HEK293 (cell line): ENCODE measurements around the gene KCNMB1.

ENCODE experiments used
- CTCF ChIA-PET: fragments of 350-600 bp; formaldehyde crosslinking; extraction: SDS; loops from one replicate; lab custom pipeline; 2021; ENCODE audit warnings: antibody characterized with exemption; lab: Yijun Ruan, JAX
- POLR2A ChIA-PET: fragments of 300-600 bp; formaldehyde crosslinking; extraction: SDS; loops from one replicate; lab custom pipeline; 2020; ENCODE audit warnings: antibody characterized with exemption, inconsistent platforms; lab: Yijun Ruan, JAX
- H3K27ac ChIP-seq: fragments of 200-500 bp; sonication (Bioruptor generic); 2 replicates; pipeline ENCODE4 v1.5.1; 2014; ENCODE audit warnings: low read depth, low read length, control low read depth, inconsistent platforms; ENCODE audit errors: extremely low read depth
- H3K36me3 ChIP-seq, 2 experiments: fragments of 200-500 bp in 1 of 2; sonication (Bioruptor generic) in 1 of 2; 1 replicate in 1 of 2; 2 replicates in 1 of 2; pipeline ENCODE4 v1.5.1; 2014 to 2017; ENCODE audit warnings: inconsistent platforms in 2 of 2, low read length in 2 of 2; ENCODE audit not compliant: control insufficient read depth in 2 of 2, insufficient read depth in 1 of 2
- H3K4me1 ChIP-seq: fragments of 200-500 bp; sonication (Bioruptor generic); 2 replicates; pipeline ENCODE4 v1.5.1; 2014; ENCODE audit warnings: mild to moderate bottlenecking, low read length, inconsistent platforms; ENCODE audit not compliant: control insufficient read depth, insufficient read depth
- H3K4me3 ChIP-seq: 2 replicates; pipeline ENCODE4 v1.5.1; 2011; ENCODE audit warnings: low read depth, mild to moderate bottlenecking, control low read depth, low read length, moderate library complexity
- H3K9me3 ChIP-seq: fragments of 200-500 bp; sonication (Bioruptor generic); 2 replicates; pipeline ENCODE4 v1.5.1; 2014; ENCODE audit warnings: low read depth, low read length, inconsistent platforms; ENCODE audit not compliant: control insufficient read depth, insufficient read depth
- BCL11A ChIP-seq: fragments of 450-650 bp; formaldehyde crosslinking; IDR thresholded peaks from 2 replicates; pipeline ENCODE4 v1.5.1; 2016; ENCODE audit warnings: low read depth, missing biosample characterization, missing genetic modification characterization
- BCL11B ChIP-seq: fragments of 450-650 bp; formaldehyde crosslinking; IDR thresholded peaks from 2 replicates; pipeline ENCODE4 v1.5.1; 2016; ENCODE audit warnings: low read depth, missing biosample characterization, missing genetic modification characterization
- ELK4 ChIP-seq: IDR thresholded peaks from 2 replicates; pipeline ENCODE4 v1.6.1; 2011; ENCODE audit warnings: mild to moderate bottlenecking, low read depth, low read length, borderline replicate concordance
- HOXD13 ChIP-seq: sonication (generic); formaldehyde crosslinking; IDR thresholded peaks from 2 replicates; pipeline ENCODE4 v1.8.0; 2022; ENCODE audit warnings: missing genetic modification reagents, borderline replicate concordance
- SALL2 ChIP-seq: fragments of 450-650 bp; formaldehyde crosslinking; IDR thresholded peaks from 2 replicates; pipeline ENCODE4 v1.5.0; 2017; ENCODE audit warnings: missing biosample characterization, mild to moderate bottlenecking, missing genetic modification characterization, borderline replicate concordance
- YY1 ChIP-seq: fragments of 450-650 bp; formaldehyde crosslinking; IDR thresholded peaks from 2 replicates; pipeline ENCODE4 v1.5.1; 2018; ENCODE audit warnings: missing biosample characterization, missing genetic modification characterization
- ZBTB17 ChIP-seq: fragments of 450-650 bp; formaldehyde crosslinking; IDR thresholded peaks from 2 replicates; pipeline ENCODE4 v1.5.1; 2016; ENCODE audit warnings: missing biosample characterization, missing genetic modification characterization
- ZNF10 ChIP-seq: fragments of 450-650 bp; formaldehyde crosslinking; IDR thresholded peaks from 2 replicates; pipeline ENCODE4 v1.5.1; 2017; ENCODE audit warnings: missing biosample characterization, missing genetic modification characterization
- ZNF2 ChIP-seq: fragments of 450-650 bp; formaldehyde crosslinking; IDR thresholded peaks from 2 replicates; pipeline ENCODE4 v1.5.1; 2016; ENCODE audit warnings: missing biosample characterization, missing genetic modification characterization
- ZNF24 ChIP-seq: fragments of 450-650 bp; formaldehyde crosslinking; IDR thresholded peaks from 2 replicates; pipeline ENCODE4 v1.5.1; 2016; ENCODE audit warnings: missing biosample characterization, missing genetic modification characterization
- ZNF391 ChIP-seq: fragments of 450-650 bp; formaldehyde crosslinking; IDR thresholded peaks from 2 replicates; pipeline ENCODE4 v1.5.1; 2016; ENCODE audit warnings: low read depth, missing biosample characterization, missing genetic modification characterization, borderline replicate concordance
- ZNF398 ChIP-seq: fragments of 450-650 bp; formaldehyde crosslinking; IDR thresholded peaks from 2 replicates; pipeline ENCODE4 v1.5.1; 2017; ENCODE audit warnings: missing biosample characterization, missing genetic modification characterization
- ZNF404 ChIP-seq: fragments of 450-650 bp; formaldehyde crosslinking; IDR thresholded peaks from 2 replicates; pipeline ENCODE4 v1.5.1; 2017; ENCODE audit warnings: missing biosample characterization, missing genetic modification characterization
- ZNF596 ChIP-seq: fragments of 450-650 bp; IDR thresholded peaks from 2 replicates; pipeline ENCODE4 v1.5.0; 2018; ENCODE audit warnings: missing biosample characterization, mild to moderate bottlenecking, missing genetic modification characterization, moderate library complexity
- ZNF610 ChIP-seq: fragments of 450-650 bp; formaldehyde crosslinking; IDR thresholded peaks from 2 replicates; pipeline ENCODE4 v1.5.1; 2016; ENCODE audit warnings: missing biosample characterization, missing genetic modification characterization, borderline replicate concordance
- ZNF654 ChIP-seq: fragments of 450-650 bp; formaldehyde crosslinking; IDR thresholded peaks from 2 replicates; pipeline ENCODE4 v1.5.1; 2016; ENCODE audit warnings: low read depth, missing biosample characterization, missing genetic modification characterization
- ZNF660 ChIP-seq: fragments of 450-650 bp; IDR thresholded peaks from 2 replicates; pipeline ENCODE4 v1.5.1; 2018; ENCODE audit warnings: missing biosample characterization, mild to moderate bottlenecking, missing genetic modification characterization
- ZNF677 ChIP-seq: fragments of 450-650 bp; IDR thresholded peaks from 2 replicates; pipeline ENCODE4 v1.5.0; 2018; ENCODE audit warnings: missing biosample characterization, mild to moderate bottlenecking, missing genetic modification characterization, moderate library complexity
- ZNF776 ChIP-seq: fragments of 450-650 bp; formaldehyde crosslinking; IDR thresholded peaks from 2 replicates; pipeline ENCODE4 v1.5.0; 2017; ENCODE audit warnings: missing biosample characterization, missing genetic modification characterization, borderline replicate concordance
- ZSCAN23 ChIP-seq: fragments of 450-650 bp; formaldehyde crosslinking; IDR thresholded peaks from 2 replicates; pipeline ENCODE4 v1.5.1; 2016; ENCODE audit warnings: missing biosample characterization, missing genetic modification characterization
- ZSCAN30 ChIP-seq: fragments of 450-650 bp; IDR thresholded peaks from 2 replicates; pipeline ENCODE4 v1.5.1; 2018; ENCODE audit warnings: missing biosample characterization, mild to moderate bottlenecking, missing genetic modification characterization, moderate library complexity
- TF ChIP-seq, protein P1 (sequence below): fragments of 450-650 bp; formaldehyde crosslinking; IDR thresholded peaks from 2 replicates; pipeline ENCODE4 v1.5.1; 2016; ENCODE audit warnings: missing biosample characterization, missing genetic modification characterization
- TF ChIP-seq, protein P2 (sequence below): fragments of 450-650 bp; formaldehyde crosslinking; IDR thresholded peaks from 2 replicates; pipeline ENCODE4 v1.5.1; 2016; ENCODE audit warnings: missing biosample characterization, missing genetic modification characterization, low read depth
- TF ChIP-seq, protein P3 (sequence below): fragments of 450-650 bp; formaldehyde crosslinking; IDR thresholded peaks from 2 replicates; pipeline ENCODE4 v1.5.1; 2016; ENCODE audit warnings: missing biosample characterization, missing genetic modification characterization

KCNMB1 gene

DNA sequence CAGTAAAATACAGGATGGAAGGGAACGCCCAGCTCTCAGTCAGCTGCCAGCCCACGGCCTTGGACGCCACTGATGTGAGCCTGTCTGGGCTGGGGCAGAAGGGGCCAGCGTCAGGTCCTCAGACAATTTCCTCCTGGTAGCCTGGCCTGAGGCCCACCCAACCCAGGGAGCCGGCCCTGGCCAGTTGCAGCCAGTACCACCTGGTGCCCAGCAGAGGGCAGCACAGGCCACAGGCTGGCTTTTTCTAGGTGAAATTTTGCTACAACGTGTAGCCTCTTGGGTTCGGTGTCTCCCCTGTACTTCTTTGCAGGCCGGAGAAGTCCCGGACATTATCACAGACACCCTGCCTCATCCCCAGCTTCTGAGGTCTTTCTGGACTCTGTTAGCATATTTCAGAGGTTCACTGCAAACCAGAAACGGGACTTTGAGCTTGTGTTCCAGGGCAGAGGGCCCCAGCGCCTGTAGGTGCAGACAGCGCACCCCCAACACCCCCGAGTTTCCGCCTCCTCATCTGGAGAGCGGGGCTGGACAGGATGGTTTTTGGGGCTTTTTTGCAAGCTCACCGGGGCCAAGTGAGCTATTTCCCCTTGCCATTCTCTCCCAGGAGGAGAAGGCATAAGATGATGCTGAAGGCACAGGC is 45.9 kb upstream of the KCNMB1 start:
- POLR2A ChIA-PET, result no interaction called here
- H3K4me3 ChIP-seq, result no peak overlapping the region
- no peaks in the 10 kb centered on the region for H3K4me1 ChIP-seq
- peak; percentile 35; the same call in 1 of the 2 replicates for TF ChIP-seq ZNF660 (tag by site-specific recombination)
- TF ChIP-seq, protein P1, sequence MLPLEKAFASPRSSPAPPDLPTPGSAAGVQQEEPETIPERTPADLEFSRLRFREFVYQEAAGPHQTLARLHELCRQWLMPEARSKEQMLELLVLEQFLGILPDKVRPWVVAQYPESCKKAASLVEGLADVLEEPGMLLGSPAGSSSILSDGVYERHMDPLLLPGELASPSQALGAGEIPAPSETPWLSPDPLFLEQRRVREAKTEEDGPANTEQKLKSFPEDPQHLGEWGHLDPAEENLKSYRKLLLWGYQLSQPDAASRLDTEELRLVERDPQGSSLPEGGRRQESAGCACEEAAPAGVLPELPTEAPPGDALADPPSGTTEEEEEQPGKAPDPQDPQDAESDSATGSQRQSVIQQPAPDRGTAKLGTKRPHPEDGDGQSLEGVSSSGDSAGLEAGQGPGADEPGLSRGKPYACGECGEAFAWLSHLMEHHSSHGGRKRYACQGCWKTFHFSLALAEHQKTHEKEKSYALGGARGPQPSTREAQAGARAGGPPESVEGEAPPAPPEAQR (tag by site-specific recombination), result no peak
- TF ChIP-seq ZSCAN30 (tag by site-specific recombination), result 0 out of 2 replicates have a peak, but pooled peaks have one; percentile 17
- TF ChIP-seq ZNF610, result no peak
- peak; percentile 66; the same call in 1 of the 2 replicates for TF ChIP-seq ZNF10 (tag by site-specific recombination)
- TF ChIP-seq, protein P2, sequence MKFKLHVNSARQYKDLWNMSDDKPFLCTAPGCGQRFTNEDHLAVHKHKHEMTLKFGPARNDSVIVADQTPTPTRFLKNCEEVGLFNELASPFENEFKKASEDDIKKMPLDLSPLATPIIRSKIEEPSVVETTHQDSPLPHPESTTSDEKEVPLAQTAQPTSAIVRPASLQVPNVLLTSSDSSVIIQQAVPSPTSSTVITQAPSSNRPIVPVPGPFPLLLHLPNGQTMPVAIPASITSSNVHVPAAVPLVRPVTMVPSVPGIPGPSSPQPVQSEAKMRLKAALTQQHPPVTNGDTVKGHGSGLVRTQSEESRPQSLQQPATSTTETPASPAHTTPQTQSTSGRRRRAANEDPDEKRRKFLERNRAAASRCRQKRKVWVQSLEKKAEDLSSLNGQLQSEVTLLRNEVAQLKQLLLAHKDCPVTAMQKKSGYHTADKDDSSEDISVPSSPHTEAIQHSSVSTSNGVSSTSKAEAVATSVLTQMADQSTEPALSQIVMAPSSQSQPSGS (tag by site-specific recombination), result no peak
- peak; percentile 79 for TF ChIP-seq ZNF654
- TF ChIP-seq, protein P3, sequence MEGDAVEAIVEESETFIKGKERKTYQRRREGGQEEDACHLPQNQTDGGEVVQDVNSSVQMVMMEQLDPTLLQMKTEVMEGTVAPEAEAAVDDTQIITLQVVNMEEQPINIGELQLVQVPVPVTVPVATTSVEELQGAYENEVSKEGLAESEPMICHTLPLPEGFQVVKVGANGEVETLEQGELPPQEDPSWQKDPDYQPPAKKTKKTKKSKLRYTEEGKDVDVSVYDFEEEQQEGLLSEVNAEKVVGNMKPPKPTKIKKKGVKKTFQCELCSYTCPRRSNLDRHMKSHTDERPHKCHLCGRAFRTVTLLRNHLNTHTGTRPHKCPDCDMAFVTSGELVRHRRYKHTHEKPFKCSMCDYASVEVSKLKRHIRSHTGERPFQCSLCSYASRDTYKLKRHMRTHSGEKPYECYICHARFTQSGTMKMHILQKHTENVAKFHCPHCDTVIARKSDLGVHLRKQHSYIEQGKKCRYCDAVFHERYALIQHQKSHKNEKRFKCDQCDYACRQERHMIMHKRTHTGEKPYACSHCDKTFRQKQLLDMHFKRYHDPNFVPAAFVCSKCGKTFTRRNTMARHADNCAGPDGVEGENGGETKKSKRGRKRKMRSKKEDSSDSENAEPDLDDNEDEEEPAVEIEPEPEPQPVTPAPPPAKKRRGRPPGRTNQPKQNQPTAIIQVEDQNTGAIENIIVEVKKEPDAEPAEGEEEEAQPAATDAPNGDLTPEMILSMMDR, result peak; percentile 82
- TF ChIP-seq ZNF2 (tag by site-specific recombination), result no peak
- no peaks in the 10 kb centered on the region for H3K9me3 ChIP-seq
- no peak overlapping the region for H3K27ac ChIP-seq
- H3K36me3 ChIP-seq, result no peaks in the 10 kb centered on the region
- CTCF ChIA-PET, result interaction anchor here (0.6 to 5.4 kb wide), 41 partner anchors 9 to 1843 kb away, joined by 3 to 85 read pairs (median 4); no protein-coding TSS in a partner anchor

DNA sequence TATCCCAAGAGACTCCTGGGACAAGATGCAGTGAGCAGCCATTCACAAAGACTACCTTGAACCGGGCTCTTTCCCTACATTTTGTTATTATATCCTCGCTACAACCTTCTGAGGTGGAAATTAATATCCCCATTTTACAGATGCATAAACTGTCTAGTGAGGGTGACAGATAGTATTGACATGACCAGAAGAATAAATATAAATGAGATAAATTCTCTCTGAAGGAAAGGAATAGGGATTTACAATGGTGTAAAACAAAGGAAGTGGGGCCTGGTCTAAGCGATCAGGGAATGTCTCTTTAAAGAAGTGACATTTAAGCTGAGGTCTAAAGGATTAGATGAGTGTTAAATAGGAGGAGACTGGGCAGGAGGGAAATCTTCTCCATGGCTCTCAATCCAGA is 43.5 kb upstream of the KCNMB1 start:
- ChIA-PET CTCF (interaction anchor here (0.9 to 5.4 kb wide), 6 partner anchors 12 to 204 kb away, joined by 3 to 85 read pairs (median 14); no protein-coding TSS in a partner anchor), POLR2A (no interaction called here)
- Histone ChIP-seq H3K4me3 (no peak overlapping the region), H3K36me3 (no peaks in the 10 kb centered on the region), H3K9me3 (no peaks in the 10 kb centered on the region), H3K27ac (no peak overlapping the region), H3K4me1 (0 out of 2 replicates have a peak, but pooled peaks cover 2% of the 10 kb centered on the region)
- TF ChIP-seq HOXD13, result no peak
- TF ChIP-seq ELK4, result no peak
- TF ChIP-seq ZSCAN23, result no peak
- no peak for TF ChIP-seq ZNF677 (tag by site-specific recombination)
- no peak for TF ChIP-seq ZNF404 (tag by site-specific recombination)

- Histone ChIP-seq H3K4me3 (no peak overlapping the region), H3K9me3 (no peaks in the 10 kb centered on the region), H3K27ac (no peak overlapping the region), H3K4me1 (0 out of 2 replicates have a peak, but pooled peaks cover 4% of the 10 kb centered on the region), H3K36me3 (no peaks in the 10 kb centered on the region)
- CTCF ChIA-PET, result interaction anchor here (0.6 to 5.4 kb wide), 8 partner anchors 9 to 207 kb away, joined by 3 to 85 read pairs (median 6); no protein-coding TSS in a partner anchor
- POLR2A ChIA-PET, result no interaction called here
- TF ChIP-seq ZNF596 (tag by site-specific recombination) (no peak), YY1 (tag by site-specific recombination) (no peak), ZBTB17 (no peak), BCL11B (tag by site-specific recombination) (no peak), ZNF398 (tag by site-specific recombination) (no peak), ZSCAN23 (no peak), ZNF391 (tag by site-specific recombination) (no peak), ZNF677 (tag by site-specific recombination) (no peak), ZNF776 (tag by site-specific recombination) (no peak), ZNF24 (no peak), BCL11A (tag by site-specific recombination) (no peak), SALL2 (tag by site-specific recombination) (no peak)
Observed at GRCh38 chr5:170431571-170431970, 42.4 kb upstream of the KCNMB1 start.
